Liver (tissue), 9 donors: ENCODE data around the gene POGK. TPM values are rescaled to one million over a fixed set of nuclear protein-coding genes. Genes with fewer than 3 reads are reported as not detected.

Source experiments
- DNase-seq: peaks from one replicate; pipeline ENCODE4 v3.0.0-alpha.2; 2017; ENCODE audit warnings: low spot score
- H3K27ac ChIP-seq, 2 donors: one replicate each; pipeline ENCODE4 v1.7.0; 2013; ENCODE audit warnings: inconsistent platforms in 2 of 2, low read length in 2 of 2, control low read depth in 1 of 2, low read depth in 1 of 2, mild to moderate bottlenecking in 1 of 2
- H3K27me3 ChIP-seq, 4 donors: one replicate each; pipeline versions ENCODE4 v1.6.1 to v1.7.0; 2013; ENCODE audit warnings: low read length in 3 of 4, inconsistent platforms in 1 of 4, mild to moderate bottlenecking in 1 of 4, moderate library complexity in 1 of 4; ENCODE audit not compliant: control insufficient read depth in 4 of 4, insufficient read depth in 4 of 4
- H3K36me3 ChIP-seq, 4 donors: one replicate each; pipeline versions ENCODE4 v1.6.1 to v1.7.0; 2013; ENCODE audit warnings: low read length in 3 of 4, mild to moderate bottlenecking in 3 of 4, low read depth in 1 of 4, moderate library complexity in 1 of 4; ENCODE audit not compliant: control insufficient read depth in 4 of 4, insufficient read depth in 3 of 4
- H3K4me1 ChIP-seq, 4 donors: one replicate each; pipeline versions ENCODE4 v1.6.1 to v1.7.0; 2013; ENCODE audit warnings: low read length in 3 of 4, mild to moderate bottlenecking in 3 of 4, moderate library complexity in 1 of 4; ENCODE audit not compliant: control insufficient read depth in 4 of 4, insufficient read depth in 4 of 4
- H3K4me3 ChIP-seq, 3 donors: one replicate each; pipeline versions ENCODE4 v1.6.1 to v1.7.0; 2013; ENCODE audit warnings: low read length in 3 of 3, control low read depth in 1 of 3, low read depth in 1 of 3, mild to moderate bottlenecking in 1 of 3
- H3K9ac ChIP-seq, 2 donors: one replicate each; pipeline ENCODE4 v1.7.0; 2013; ENCODE audit warnings: low read length in 2 of 2, mild to moderate bottlenecking in 2 of 2, moderate library complexity in 2 of 2, control low read depth in 1 of 2, low read depth in 1 of 2
- H3K9me3 ChIP-seq, 4 donors: one replicate each; pipeline versions ENCODE4 v1.6.1 to v1.7.0; 2013; ENCODE audit warnings: low read length in 3 of 4; ENCODE audit not compliant: control insufficient read depth in 4 of 4
- ATF3 ChIP-seq: IDR thresholded peaks from 2 replicates; pipeline ENCODE4 v1.6.1; 2016; ENCODE audit warnings: antibody characterized with exemption
- CTCF ChIP-seq: fragments of 150-350 bp; IDR thresholded peaks from 2 replicates; pipeline ENCODE4 v1.5.1; 2017; ENCODE audit warnings: improper control_type of control experiment, low read depth, low read length; ENCODE audit not compliant: missing input control
- EGR1 ChIP-seq, 2 donors: IDR thresholded peaks; 2 replicates each; pipeline ENCODE4 v1.6.1; 2016 to 2018; ENCODE audit warnings: antibody characterized with exemption in 2 of 2, low read depth in 2 of 2
- GABPA ChIP-seq, 2 donors: IDR thresholded peaks in 1 of 2; conservative IDR thresholded peaks in 1 of 2; 2 replicates each; pipeline ENCODE4 v1.6.1; 2016; ENCODE audit warnings: antibody characterized with exemption in 2 of 2, mild to moderate bottlenecking in 1 of 2, moderate library complexity in 1 of 2
- HNF4A ChIP-seq, 2 donors: conservative IDR thresholded peaks; 2 replicates each; pipeline ENCODE4 v1.6.1; 2016; ENCODE audit warnings: antibody characterized with exemption in 2 of 2, mild to moderate bottlenecking in 2 of 2
- HNF4G ChIP-seq: IDR thresholded peaks from 2 replicates; pipeline ENCODE4 v1.6.1; 2016; ENCODE audit warnings: antibody characterized with exemption
- NR2F2 ChIP-seq: IDR thresholded peaks from 2 replicates; pipeline ENCODE4 v1.6.1; 2016; ENCODE audit warnings: antibody characterized with exemption
- RAD21 ChIP-seq, 2 donors: IDR thresholded peaks; 2 replicates each; pipeline ENCODE4 v1.6.1; 2016; ENCODE audit warnings: antibody characterized with exemption in 2 of 2, mild to moderate bottlenecking in 2 of 2
- REST ChIP-seq: IDR thresholded peaks from 2 replicates; pipeline ENCODE4 v1.6.1; 2016; ENCODE audit warnings: antibody characterized with exemption, mild to moderate bottlenecking
- RXRA ChIP-seq, 2 donors: IDR thresholded peaks; 2 replicates each; pipeline ENCODE4 v1.6.1; 2017 to 2018; ENCODE audit warnings: antibody characterized with exemption in 2 of 2, mild to moderate bottlenecking in 1 of 2
- SP1 ChIP-seq: IDR thresholded peaks from 2 replicates; pipeline ENCODE4 v1.6.1; 2018; ENCODE audit warnings: antibody characterized with exemption, mild to moderate bottlenecking
- TAF1 ChIP-seq: conservative IDR thresholded peaks from 2 replicates; pipeline ENCODE4 v1.6.1; 2016; ENCODE audit warnings: antibody characterized with exemption, mild to moderate bottlenecking
- YY1 ChIP-seq: IDR thresholded peaks from 2 replicates; pipeline ENCODE4 v1.6.1; 2016; ENCODE audit warnings: antibody characterized with exemption, mild to moderate bottlenecking
- ZBTB33 ChIP-seq: IDR thresholded peaks from 2 replicates; pipeline ENCODE4 v1.6.1; 2016; ENCODE audit warnings: antibody characterized with exemption
- polyA plus RNA-seq, 2 donors: library from polyadenylated mRNA; stranded (reverse) in 1 of 2; unstranded in 1 of 2; fragments of 200-250 nt in 1 of 2; fragments of >200 nt in 1 of 2; fragmentation: Nextera tagmentation in 1 of 2; extraction: Ambion mirVana in 1 of 2; gene quantifications; one replicate each; pipeline versions ENCODE4 v1.2.1 to v1.2.3, GENCODE V29; 2013 to 2015
- total RNA-seq, 2 donors: library from RNA; depleted of rRNA; stranded (reverse); fragments of >200 nt; gene quantifications; one replicate each; pipeline ENCODE4 v1.2.3, GENCODE V29; 2014
- TF ChIP-seq, protein P1 (sequence below): IDR thresholded peaks from 2 replicates; pipeline ENCODE4 v1.6.1; 2016; ENCODE audit warnings: antibody characterized with exemption
- donor health status: healthy.
- donor health status: healthy.
- donor health status: healthy.
- donor health status: healthy.
- donor health status: healthy.

POGK gene
- total and polyA plus RNA-seq, 4 donors: 4.2 to 14.1 (median 6.7) TPM

GRCh38 chr1:166844791-166845190 is 5.5 kb downstream of the POGK start (continued):
- no peak for TF ChIP-seq REST
- no peak for TF ChIP-seq HNF4G
- TF ChIP-seq EGR1 (IDR thresholded peaks at IDR 0.05; ENCODE audit: low read depth in 2 of 2): no peak
- no peak for TF ChIP-seq SP1

DNA sequence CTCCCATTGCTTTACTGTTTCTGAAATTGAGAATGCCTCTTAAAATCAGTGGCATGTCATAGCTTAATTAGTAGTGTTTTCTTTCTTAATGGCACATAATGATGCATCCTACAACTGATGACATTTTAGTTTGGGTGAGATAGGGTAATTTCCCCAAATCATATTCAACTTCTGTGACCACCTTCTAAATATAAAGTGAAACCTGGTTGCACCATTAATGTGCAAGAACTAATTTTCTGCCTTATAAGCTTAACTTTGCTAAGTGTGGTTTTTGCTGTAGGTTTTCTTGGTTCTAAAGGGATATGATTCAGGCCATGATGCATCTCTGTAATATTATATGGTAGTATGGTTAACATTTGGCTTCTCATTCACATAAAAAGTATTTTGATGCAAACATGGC is 8.9 kb downstream of the POGK start:
- Histone ChIP-seq H3K27me3 (no peaks in the 10 kb centered on the region), H3K27ac (no peak overlapping the region), H3K4me1 (peaks cover 0 to 2% (median 0%) of the 10 kb centered on the region in 4 donors), H3K9ac (no peak overlapping the region), H3K36me3 (peaks cover 17 to 84% (median 53%) of the 10 kb centered on the region in 4 donors), H3K9me3 (no peaks in the 10 kb centered on the region), H3K4me3 (no peak overlapping the region)
- no peak for TF ChIP-seq HNF4A (conservative IDR thresholded peaks at IDR 0.05)
- TF ChIP-seq RAD21 (IDR thresholded peaks at IDR 0.05): no peak
- TF ChIP-seq ZBTB33: no peak
- TF ChIP-seq ATF3: no peak
- no peak for TF ChIP-seq CTCF
- no peak for TF ChIP-seq TAF1
- TF ChIP-seq REST: no peak
- no peak for TF ChIP-seq RXRA (IDR thresholded peaks at IDR 0.05)
- TF ChIP-seq SP1: no peak
- TF ChIP-seq HNF4G: no peak
- no peak for TF ChIP-seq NR2F2
- TF ChIP-seq, protein P1, sequence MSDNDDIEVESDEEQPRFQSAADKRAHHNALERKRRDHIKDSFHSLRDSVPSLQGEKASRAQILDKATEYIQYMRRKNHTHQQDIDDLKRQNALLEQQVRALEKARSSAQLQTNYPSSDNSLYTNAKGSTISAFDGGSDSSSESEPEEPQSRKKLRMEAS: no peak
- no peak for TF ChIP-seq GABPA (IDR thresholded peaks at IDR 0.05 in 1 of 2, conservative IDR thresholded peaks at IDR 0.05 in 1 of 2)
- no peak for TF ChIP-seq YY1
- TF ChIP-seq EGR1 (IDR thresholded peaks at IDR 0.05; ENCODE audit: low read depth in 2 of 2): no peak
- DNase-seq: no peak
